Lung (tissue), 12 donors: Measurements from ENCODE around the gene RPL13. TPM values are rescaled to one million over a fixed set of nuclear protein-coding genes. Genes with fewer than 3 reads are reported as not detected.

Experiments
- ATAC-seq: fragments of 200-7000 bp; cut with Tn5 transposase; one replicate; pipeline ENCODE4 v1.9.1; 2020; ENCODE audit warnings: moderate number of reproducible peaks; ENCODE audit not compliant: insufficient read depth, low FRiP score
- DNase-seq, 3 donors: peaks; one replicate each; pipeline ENCODE4 v3.0.0-alpha.2; 2013 to 2017
- H3K27ac ChIP-seq, 2 donors: one replicate each; pipeline ENCODE4 v1.5.1; 2013; ENCODE audit warnings: mild to moderate bottlenecking in 2 of 2, moderate library complexity in 2 of 2, control low read depth in 1 of 2, inconsistent platforms in 1 of 2, low read depth in 1 of 2, low read length in 1 of 2
- H3K27me3 ChIP-seq, 3 donors: one replicate each; pipeline ENCODE4 v1.5.1; 2013; ENCODE audit warnings: low read length in 2 of 3; ENCODE audit not compliant: control insufficient read depth in 3 of 3, insufficient read depth in 3 of 3
- H3K36me3 ChIP-seq, 4 donors: one replicate each; pipeline ENCODE4 v1.5.1; 2013; ENCODE audit warnings: low read length in 4 of 4, mild to moderate bottlenecking in 1 of 4, moderate library complexity in 1 of 4; ENCODE audit not compliant: control insufficient read depth in 4 of 4, insufficient read depth in 4 of 4
- H3K4me1 ChIP-seq, 5 donors: one replicate each; pipeline ENCODE4 v1.5.1; 2013; ENCODE audit warnings: low read length in 5 of 5, mild to moderate bottlenecking in 2 of 5, moderate library complexity in 1 of 5; ENCODE audit not compliant: control insufficient read depth in 5 of 5, insufficient read depth in 5 of 5
- H3K4me3 ChIP-seq: one replicate; pipeline ENCODE4 v1.5.1; 2013; ENCODE audit warnings: mild to moderate bottlenecking, control low read depth, moderate library complexity
- H3K9ac ChIP-seq, 2 donors: one replicate each; pipeline ENCODE4 v1.5.1; 2013; ENCODE audit warnings: low read length in 2 of 2, control low read depth in 1 of 2; ENCODE audit not compliant: insufficient read depth in 1 of 2
- H3K9me3 ChIP-seq, 4 donors: one replicate each; pipeline ENCODE4 v1.5.1; 2013; ENCODE audit warnings: low read length in 3 of 4, mild to moderate bottlenecking in 1 of 4, moderate library complexity in 1 of 4; ENCODE audit not compliant: control insufficient read depth in 4 of 4, insufficient read depth in 3 of 4
- CTCF ChIP-seq: IDR thresholded peaks from 2 replicates; pipeline ENCODE4 v1.5.1; 2012; ENCODE audit warnings: mild to moderate bottlenecking; ENCODE audit errors: control extremely low read depth, extremely low read depth
- WGBS, 2 donors: extraction: QIAGEN DNeasy Blood & Tissue Kit; methylation state at CpG; one replicate each; pipeline ENCODE4 v1.1.7; 2013; 5-methylcytosine and 5-hydroxymethylcytosine counted together
- polyA plus RNA-seq, 2 donors: library from polyadenylated mRNA; stranded (reverse); fragments of 200-250 nt; gene quantifications; one replicate each; pipeline ENCODE4 v1.2.1, GENCODE V29; 2013
- total RNA-seq, 2 donors: library from RNA; depleted of rRNA in 1 of 2; stranded (reverse); fragments of >200 nt in 1 of 2; gene quantifications; one replicate each; pipeline ENCODE4 v1.2.1, GENCODE V29; 2014 to 2021
- donor health status: control.
- donor health status: control.
- donor health status: Bipolar disorder and iron deficiency.
- donor health status: healthy.
- donor health status: DM: yes; HTN: yes; CAD: no.

The RPL13 gene
- total and polyA plus RNA-seq, 4 donors, result 1,905 to 7,821 (median 4,043) TPM

- peak; percentile 39 for TF ChIP-seq CTCF
- H3K27ac ChIP-seq, result no peak overlapping the region
- 2 to 10% methylated on average over 35 to 55 of the region's 55 CpGs for WGBS, 2 donors
These were observed 14.3 kb downstream of the RPL13 start for GRCh38 chr16:89574681-89575246.

GRCh38 chr16:89575247-89576152 lies 15.0 kb downstream of the RPL13 start, which contains the start of gene CPNE7:
TSS of gene CPNE7 (plus strand) at chr16:89575758. CDS start at chr16:89575898, 140 bp downstream.
- H3K27ac ChIP-seq, result no peak within 1 kb of the TSS
- no peak for TF ChIP-seq CTCF
- no peak within 1 kb of the TSS for H3K9ac ChIP-seq
- ATAC-seq, result no peak
- H3K36me3 ChIP-seq, result no peaks in the 10 kb centered on the region
- no peak within 1 kb of the TSS for H3K4me3 ChIP-seq
- peaks cover 0 to 21% (median 6%) of the 10 kb centered on the region in 5 donors for H3K4me1 ChIP-seq
- H3K27me3 ChIP-seq, result peaks cover 4 to 36% (median 5%) of the 10 kb centered on the region in 3 donors
- 1 to 3% methylated on average over 72 to 102 of the region's 103 CpGs for WGBS, 2 donors
- H3K9me3 ChIP-seq, result no peaks in the 10 kb centered on the region
- no peak for DNase-seq

More at GRCh38 chr16:89574681-89575246, 14.3 kb downstream of the RPL13 start:
- Histone ChIP-seq H3K27me3 (peaks cover 4 to 36% (median 5%) of the 10 kb centered on the region in 3 donors), H3K36me3 (no peaks in the 10 kb centered on the region), H3K9ac (no peak overlapping the region), H3K4me1 (peaks cover 0 to 21% (median 6%) of the 10 kb centered on the region in 5 donors), H3K9me3 (no peaks in the 10 kb centered on the region), H3K4me3 (no peak overlapping the region)
- DNase-seq, result peak; percentile 36 to 65 (median 49)
- peak; percentile 58 for ATAC-seq

- no peak overlapping the region for H3K9ac ChIP-seq
- no peak overlapping the region for H3K4me3 ChIP-seq
- peaks cover 4 to 35% (median 5%) of the 10 kb centered on the region in 3 donors for H3K27me3 ChIP-seq
- H3K36me3 ChIP-seq, result no peaks in the 10 kb centered on the region
- peaks cover 0 to 21% (median 6%) of the 10 kb centered on the region in 5 donors for H3K4me1 ChIP-seq
- no peak for DNase-seq
- TF ChIP-seq CTCF, result no peak
- 27 to 31% methylated on average over 78 to 89 of the region's 89 CpGs for WGBS, 2 donors
- H3K27ac ChIP-seq, result no peak overlapping the region
- H3K9me3 ChIP-seq, result no peaks in the 10 kb centered on the region
- no peak for ATAC-seq
These were observed 15.9 kb downstream of the RPL13 start for GRCh38 chr16:89576153-89577054.
